ENCODE results near the gene CNRIP1.
A peak's percentile ranks its signal among the peaks of the same experiment; 100 is the strongest.

Gene CNRIP1

DNA sequence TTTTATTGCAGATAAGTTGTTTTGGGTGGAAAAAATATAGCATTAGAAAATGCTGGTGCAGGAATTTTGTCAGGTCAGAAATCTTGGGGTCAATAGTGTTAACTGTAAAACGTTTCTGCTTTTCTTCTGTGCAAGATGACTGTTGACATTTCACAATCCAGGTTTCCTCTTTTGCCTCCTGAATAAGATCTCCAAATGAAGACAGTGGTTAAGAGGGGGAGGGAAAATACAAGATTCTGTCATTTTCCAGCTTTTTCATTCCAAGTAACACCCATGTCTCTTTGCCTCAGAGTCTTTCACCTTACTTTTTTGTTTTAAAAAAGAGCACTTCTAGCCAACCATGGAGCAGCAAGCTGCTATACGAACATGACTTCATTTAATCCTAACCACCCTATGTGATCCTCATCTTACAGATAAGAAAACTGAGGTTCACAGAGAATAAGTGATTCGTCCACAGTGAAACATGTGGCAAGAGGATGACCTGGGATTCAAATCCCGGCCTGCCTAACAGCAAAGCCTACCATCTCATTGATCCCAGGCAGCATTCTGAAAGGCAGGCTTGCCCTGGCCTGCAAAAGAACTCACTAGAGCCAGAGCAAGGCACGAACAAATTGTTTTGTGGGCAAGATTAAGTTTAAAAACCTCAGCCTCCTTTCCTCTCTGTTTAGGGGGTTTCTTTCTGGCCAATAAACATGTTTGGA lies 48.4 kb upstream of the CNRIP1 start:
- TF ChIP-seq CEBPB (IDR thresholded peaks at IDR 0.05) = no peak
- TF ChIP-seq, protein P1, sequence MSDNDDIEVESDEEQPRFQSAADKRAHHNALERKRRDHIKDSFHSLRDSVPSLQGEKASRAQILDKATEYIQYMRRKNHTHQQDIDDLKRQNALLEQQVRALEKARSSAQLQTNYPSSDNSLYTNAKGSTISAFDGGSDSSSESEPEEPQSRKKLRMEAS (IDR thresholded peaks at IDR 0.05) = no peak
- TF ChIP-seq RAD21 (IDR thresholded peaks at IDR 0.05; ENCODE audit: low read depth) = no peak
- no peak for TF ChIP-seq TCF12 (IDR thresholded peaks at IDR 0.05; ENCODE audit: low read depth)
- TF ChIP-seq, protein P2, sequence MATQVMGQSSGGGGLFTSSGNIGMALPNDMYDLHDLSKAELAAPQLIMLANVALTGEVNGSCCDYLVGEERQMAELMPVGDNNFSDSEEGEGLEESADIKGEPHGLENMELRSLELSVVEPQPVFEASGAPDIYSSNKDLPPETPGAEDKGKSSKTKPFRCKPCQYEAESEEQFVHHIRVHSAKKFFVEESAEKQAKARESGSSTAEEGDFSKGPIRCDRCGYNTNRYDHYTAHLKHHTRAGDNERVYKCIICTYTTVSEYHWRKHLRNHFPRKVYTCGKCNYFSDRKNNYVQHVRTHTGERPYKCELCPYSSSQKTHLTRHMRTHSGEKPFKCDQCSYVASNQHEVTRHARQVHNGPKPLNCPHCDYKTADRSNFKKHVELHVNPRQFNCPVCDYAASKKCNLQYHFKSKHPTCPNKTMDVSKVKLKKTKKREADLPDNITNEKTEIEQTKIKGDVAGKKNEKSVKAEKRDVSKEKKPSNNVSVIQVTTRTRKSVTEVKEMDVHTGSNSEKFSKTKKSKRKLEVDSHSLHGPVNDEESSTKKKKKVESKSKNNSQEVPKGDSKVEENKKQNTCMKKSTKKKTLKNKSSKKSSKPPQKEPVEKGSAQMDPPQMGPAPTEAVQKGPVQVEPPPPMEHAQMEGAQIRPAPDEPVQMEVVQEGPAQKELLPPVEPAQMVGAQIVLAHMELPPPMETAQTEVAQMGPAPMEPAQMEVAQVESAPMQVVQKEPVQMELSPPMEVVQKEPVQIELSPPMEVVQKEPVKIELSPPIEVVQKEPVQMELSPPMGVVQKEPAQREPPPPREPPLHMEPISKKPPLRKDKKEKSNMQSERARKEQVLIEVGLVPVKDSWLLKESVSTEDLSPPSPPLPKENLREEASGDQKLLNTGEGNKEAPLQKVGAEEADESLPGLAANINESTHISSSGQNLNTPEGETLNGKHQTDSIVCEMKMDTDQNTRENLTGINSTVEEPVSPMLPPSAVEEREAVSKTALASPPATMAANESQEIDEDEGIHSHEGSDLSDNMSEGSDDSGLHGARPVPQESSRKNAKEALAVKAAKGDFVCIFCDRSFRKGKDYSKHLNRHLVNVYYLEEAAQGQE (IDR thresholded peaks at IDR 0.05; ENCODE audit: low read depth) = no peak
- no peak for TF ChIP-seq NFIC (IDR thresholded peaks at IDR 0.05)
- TF ChIP-seq EGR1 (IDR thresholded peaks at IDR 0.05) = no peak
- TF ChIP-seq EP300 (IDR thresholded peaks at IDR 0.05; ENCODE audit: borderline replicate concordance) = no peak
- no peak for TF ChIP-seq CREB1 (IDR thresholded peaks at IDR 0.05; ENCODE audit: low read depth)
- no peak for TF ChIP-seq TEAD4 (IDR thresholded peaks at IDR 0.05)
- TF ChIP-seq YY1 (IDR thresholded peaks at IDR 0.05; ENCODE audit: low read depth) = no peak
- no peak for TF ChIP-seq TAF1 (IDR thresholded peaks at IDR 0.05; ENCODE audit: low read depth)

DNA sequence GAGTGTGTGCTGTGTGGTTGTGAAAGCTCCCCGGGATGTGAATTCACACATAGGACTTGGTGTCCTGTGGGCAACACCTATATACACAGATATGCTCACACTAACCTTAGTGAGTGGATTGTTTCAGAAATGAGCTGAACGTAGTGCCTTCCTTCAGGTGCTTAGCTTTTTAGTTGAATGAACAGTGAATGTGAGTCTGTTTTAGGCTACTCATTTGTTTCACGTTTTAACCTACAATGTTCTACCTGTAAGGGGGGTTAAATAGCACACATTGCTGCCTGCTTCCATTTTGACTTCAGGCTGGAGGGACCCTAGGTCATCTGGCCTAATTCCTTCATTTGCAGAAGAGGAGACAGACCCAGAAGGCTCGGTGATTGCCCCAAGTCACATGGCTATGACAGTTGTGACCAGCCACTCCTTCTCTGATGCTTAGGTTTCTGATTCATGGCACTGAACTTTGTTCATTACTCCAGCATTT lies 46.4 kb upstream of the CNRIP1 start:
- TF ChIP-seq, protein P3, sequence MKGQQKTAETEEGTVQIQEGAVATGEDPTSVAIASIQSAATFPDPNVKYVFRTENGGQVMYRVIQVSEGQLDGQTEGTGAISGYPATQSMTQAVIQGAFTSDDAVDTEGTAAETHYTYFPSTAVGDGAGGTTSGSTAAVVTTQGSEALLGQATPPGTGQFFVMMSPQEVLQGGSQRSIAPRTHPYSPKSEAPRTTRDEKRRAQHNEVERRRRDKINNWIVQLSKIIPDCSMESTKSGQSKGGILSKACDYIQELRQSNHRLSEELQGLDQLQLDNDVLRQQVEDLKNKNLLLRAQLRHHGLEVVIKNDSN (IDR thresholded peaks at IDR 0.05) = no peak
- TF ChIP-seq, protein P1 (IDR thresholded peaks at IDR 0.05) = no peak
- TF ChIP-seq CEBPB (IDR thresholded peaks at IDR 0.05) (no peak), CREB1 (IDR thresholded peaks at IDR 0.05; ENCODE audit: low read depth) (no peak), EP300 (IDR thresholded peaks at IDR 0.05; ENCODE audit: borderline replicate concordance) (no peak), TEAD4 (IDR thresholded peaks at IDR 0.05) (no peak), ZBTB7A (IDR thresholded peaks at IDR 0.05; ENCODE audit: low read depth) (no peak), YY1 (IDR thresholded peaks at IDR 0.05; ENCODE audit: low read depth) (no peak), EGR1 (IDR thresholded peaks at IDR 0.05) (no peak), TCF12 (IDR thresholded peaks at IDR 0.05; ENCODE audit: low read depth) (no peak), TAF1 (IDR thresholded peaks at IDR 0.05; ENCODE audit: low read depth) (no peak), NFIC (IDR thresholded peaks at IDR 0.05) (no peak), FOXM1 (IDR thresholded peaks at IDR 0.05; ENCODE audit: borderline replicate concordance, low read depth) (no peak), RAD21 (IDR thresholded peaks at IDR 0.05; ENCODE audit: low read depth) (no peak)
- TF ChIP-seq, protein P2 (IDR thresholded peaks at IDR 0.05; ENCODE audit: low read depth) = no peak

DNA sequence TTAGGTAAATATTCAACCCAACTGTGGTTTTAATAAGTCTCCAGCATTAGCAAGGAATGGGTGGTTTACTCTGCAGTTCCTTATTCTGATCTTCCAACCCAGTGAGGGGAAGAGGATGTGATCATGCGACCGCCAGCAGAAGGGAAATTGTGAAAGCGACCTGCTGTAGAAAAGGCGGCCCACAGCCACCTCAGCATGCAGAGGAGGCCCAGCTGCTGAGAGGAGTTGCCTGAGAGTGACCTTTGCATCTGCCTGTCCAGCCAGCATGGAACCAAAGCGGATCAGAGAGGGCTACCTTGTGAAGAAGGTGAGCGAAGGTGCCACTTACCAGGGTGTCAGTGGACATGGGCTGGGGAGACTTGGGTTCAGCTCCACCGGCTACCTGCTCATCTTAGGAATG lies 45.3 kb upstream of the CNRIP1 start, which contains the start of gene PLEK:
Gene PLEK (plus strand): TSS at position 196 of the 400 bp plus-strand sequence. CDS start 70 bp downstream, at position 266.
- no peak for TF ChIP-seq TCF12 (IDR thresholded peaks at IDR 0.05; ENCODE audit: low read depth)

DNA sequence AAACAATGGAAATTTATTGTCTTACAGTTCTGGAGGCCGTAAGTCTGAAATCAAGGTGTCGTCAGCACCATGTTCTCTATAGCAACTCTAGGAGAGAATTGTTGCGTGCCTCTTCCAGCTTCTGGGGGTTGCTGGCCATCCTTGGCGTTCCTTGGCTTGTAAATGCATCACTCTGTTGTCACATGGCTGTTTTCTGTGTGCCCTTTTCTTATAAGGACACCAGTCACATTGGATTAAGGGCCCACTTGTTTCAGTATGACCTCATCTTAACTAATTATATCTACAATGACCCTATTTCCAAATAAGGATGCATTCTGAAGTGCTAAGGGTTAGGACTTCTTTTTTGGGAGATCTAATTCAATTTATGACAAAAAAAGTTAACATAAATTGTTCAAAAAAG lies 44.0 kb upstream of the CNRIP1 start:
- TF ChIP-seq TAF1 (IDR thresholded peaks at IDR 0.05; ENCODE audit: low read depth) = no peak
- no peak for TF ChIP-seq CEBPB (IDR thresholded peaks at IDR 0.05)
- TF ChIP-seq, protein P1 (IDR thresholded peaks at IDR 0.05) = no peak
- no peak for TF ChIP-seq NFIC (IDR thresholded peaks at IDR 0.05)
- TF ChIP-seq RAD21 (IDR thresholded peaks at IDR 0.05; ENCODE audit: low read depth) = no peak
- TF ChIP-seq EP300 (IDR thresholded peaks at IDR 0.05; ENCODE audit: borderline replicate concordance) = no peak

DNA sequence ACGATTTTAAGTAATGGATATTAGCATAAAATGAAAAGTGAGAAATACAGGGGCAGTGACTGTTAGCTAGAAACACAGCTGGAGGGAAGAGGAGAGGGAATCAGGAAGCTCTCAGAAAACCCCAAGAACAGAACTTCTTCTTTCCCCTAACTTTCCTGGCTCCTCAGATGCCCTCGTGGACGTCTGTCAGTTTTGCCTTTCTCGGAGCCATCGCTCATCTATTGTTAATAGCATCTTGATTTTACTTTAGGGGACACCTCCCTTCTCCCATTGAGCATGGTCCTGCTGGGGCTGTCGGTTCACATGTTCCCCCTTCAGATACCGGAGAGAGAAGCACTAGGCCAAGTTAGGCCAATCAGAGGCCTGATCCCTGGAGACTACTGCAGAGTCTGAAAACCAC lies 43.0 kb upstream of the CNRIP1 start:
- TF ChIP-seq YY1 (IDR thresholded peaks at IDR 0.05; ENCODE audit: low read depth) = no peak
- TF ChIP-seq EGR1 (IDR thresholded peaks at IDR 0.05) = no peak
- no peak for TF ChIP-seq FOXM1 (IDR thresholded peaks at IDR 0.05; ENCODE audit: borderline replicate concordance, low read depth)
- TF ChIP-seq TAF1 (IDR thresholded peaks at IDR 0.05; ENCODE audit: low read depth) = no peak
- no peak for TF ChIP-seq RAD21 (IDR thresholded peaks at IDR 0.05; ENCODE audit: low read depth)
- no peak for TF ChIP-seq TCF12 (IDR thresholded peaks at IDR 0.05; ENCODE audit: low read depth)

DNA sequence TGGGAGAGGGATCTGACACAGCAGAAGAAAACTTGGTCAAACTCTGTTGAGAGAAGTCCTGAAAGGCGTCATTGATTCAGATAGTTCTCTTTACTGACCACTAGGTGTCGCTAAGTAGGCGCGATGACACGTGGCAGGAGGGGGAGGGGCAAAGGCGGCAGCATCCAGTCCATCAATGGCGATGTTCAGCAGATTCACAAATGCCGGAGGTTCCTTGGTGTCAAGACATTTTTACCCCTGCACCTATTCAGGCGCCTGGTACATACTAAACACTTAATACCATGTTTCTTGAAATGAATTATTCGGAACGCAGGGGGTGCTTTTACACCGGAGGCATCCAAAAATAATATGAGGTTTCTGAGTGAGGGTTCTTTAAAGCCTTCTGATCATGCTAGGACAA lies 42.3 kb upstream of the CNRIP1 start:
- TF ChIP-seq, protein P1 (IDR thresholded peaks at IDR 0.05) = peak; percentile 99
- TF ChIP-seq RAD21 (IDR thresholded peaks at IDR 0.05; ENCODE audit: low read depth) (peak; percentile 80), YY1 (IDR thresholded peaks at IDR 0.05; ENCODE audit: low read depth) (peak; percentile 63; the same call in 1 of the 2 replicates), TEAD4 (IDR thresholded peaks at IDR 0.05) (no peak), CREB1 (IDR thresholded peaks at IDR 0.05; ENCODE audit: low read depth) (peak; percentile 43; the same call in 1 of the 2 replicates)
- TF ChIP-seq, protein P3 (IDR thresholded peaks at IDR 0.05) = peak; percentile 92
